Natural killer cell (primary cell): ENCODE data around the gene FMO4. TPM values are rescaled to one million over a fixed set of nuclear protein-coding genes. Genes with fewer than 3 reads are reported as not detected.

Experiments used
- ATAC-seq, 3 donors: fragments of 150-1000 bp in 2 of 3; fragments of 200-7000 bp in 1 of 3; cut with Tn5 transposase; 1 replicate in 1 of 3; 2 replicates in 2 of 3; pipeline ENCODE4 v1.10.0; 2021; ENCODE audit warnings: mild to moderate bottlenecking in 2 of 3, moderate library complexity in 2 of 3
- DNase-seq, 2 donors: peaks; one replicate each; pipeline versions ENCODE4 v3.0.0 to v3.0.0-alpha.2; 2013 to 2021; ENCODE audit warnings: mixed read lengths in 1 of 2
- H3K27ac ChIP-seq: one replicate; pipeline ENCODE4 v1.5.1; 2013; ENCODE audit warnings: mild to moderate bottlenecking, low read length
- H3K27me3 ChIP-seq: one replicate; pipeline ENCODE4 v1.6.1; 2013; ENCODE audit warnings: low read length; ENCODE audit not compliant: control insufficient read depth, insufficient read depth
- H3K36me3 ChIP-seq: one replicate; pipeline ENCODE4 v1.6.1; 2013; ENCODE audit warnings: low read length; ENCODE audit not compliant: control insufficient read depth, insufficient read depth
- H3K4me1 ChIP-seq: one replicate; pipeline ENCODE4 v1.6.1; 2013; ENCODE audit warnings: low read length; ENCODE audit not compliant: control insufficient read depth, insufficient read depth
- H3K4me3 ChIP-seq: one replicate; pipeline ENCODE4 v1.5.1; 2013; ENCODE audit warnings: low read length
- H3K9me3 ChIP-seq: one replicate; pipeline ENCODE4 v1.6.1; 2013; ENCODE audit warnings: low read length; ENCODE audit not compliant: control insufficient read depth, insufficient read depth
- H3K27ac Mint-ChIP-seq, 2 donors: one replicate each; pipeline ENCODE4 v1.8.0; 2022; ENCODE audit warnings: mild to moderate bottlenecking in 2 of 2, mixed read lengths in 2 of 2, moderate library complexity in 1 of 2
- H3K27me3 Mint-ChIP-seq, 2 donors: one replicate each; pipeline ENCODE4 v1.8.0; 2022; ENCODE audit warnings: low read depth in 2 of 2, mixed read lengths in 2 of 2
- H3K36me3 Mint-ChIP-seq: one replicate; pipeline ENCODE4 v1.8.0; 2022; ENCODE audit warnings: mixed read lengths
- H3K4me1 Mint-ChIP-seq, 2 donors: one replicate each; pipeline ENCODE4 v1.8.0; 2022; ENCODE audit warnings: mixed read lengths in 2 of 2
- H3K4me3 Mint-ChIP-seq: one replicate; pipeline ENCODE4 v1.8.0; 2022; ENCODE audit warnings: mild to moderate bottlenecking, moderate library complexity, mixed read lengths
- H3K9me3 Mint-ChIP-seq, 2 donors: one replicate each; pipeline ENCODE4 v1.8.0; 2022; ENCODE audit warnings: mixed read lengths in 2 of 2
- WGBS: methylation state at CpG from one replicate; pipeline ENCODE4 v1.1.7; 2013; ENCODE audit warnings: missing lambda C conversion rate; ENCODE audit not compliant: insufficient coverage; 5-methylcytosine and 5-hydroxymethylcytosine counted together
- intact Hi-C: fragments of 100-400 bp; cut with micrococcal nuclease; formaldehyde crosslinking; loops from one replicate; pipeline ENCODE4 v1.14.2; 2022
- total RNA-seq, 4 donors: library from RNA; stranded (reverse); fragments of 120-200 nt in 1 of 4; gene quantifications; one replicate each; pipeline versions ENCODE4 v1.2.3 to v1.2.4, GENCODE V29; 2013 to 2022
- TF ChIP-seq, protein P1 (sequence below): fragments of 200-600 bp; IDR thresholded peaks from one replicate; pipeline ENCODE4 v1.8.0; 2022; ENCODE audit warnings: antibody characterized with exemption

FMO4 gene
- total RNA-seq, 3 donors from 2014 or later (not counting 1 experiment from before 2014, with no cell fraction given), result 3.2 to 3.8 (median 3.6) TPM

DNA sequence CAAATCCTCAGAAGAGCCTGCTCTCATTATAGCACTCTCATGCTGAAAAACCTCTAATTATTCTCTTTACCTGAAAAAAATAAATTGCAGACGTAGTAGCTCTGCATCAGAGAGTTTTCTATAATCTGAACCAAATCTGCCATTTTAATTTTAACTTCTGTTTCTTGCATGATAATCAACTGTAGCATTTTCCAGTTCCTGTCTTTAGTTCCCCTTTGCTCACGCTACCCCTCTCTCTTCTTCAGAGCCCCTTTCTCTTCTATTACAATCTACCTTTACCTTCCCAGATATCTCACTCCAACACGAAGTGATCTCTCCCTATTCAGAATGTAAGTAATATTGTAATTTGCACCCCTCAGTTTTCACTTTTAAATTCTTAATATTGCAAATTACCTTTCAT is 34.3 kb upstream of the FMO4 start:
- Histone ChIP-seq H3K4me1 (no peaks in the 10 kb centered on the region), H3K27me3 (peaks cover 2% of the 10 kb centered on the region), H3K36me3 (no peaks in the 10 kb centered on the region), H3K9me3 (no peaks in the 10 kb centered on the region), H3K27ac (no peak overlapping the region), H3K4me3 (no peak overlapping the region)
- H3K27ac Mint-ChIP-seq, result no peak overlapping the region
- no peaks in the 10 kb centered on the region for H3K4me1 Mint-ChIP-seq
- DNase-seq, result no peak
- peaks cover 5 to 47% of the 10 kb centered on the region in 2 donors for H3K27me3 Mint-ChIP-seq
- WGBS, result 41% methylated on average over 3 of the region's 3 CpGs
- intact Hi-C loops, result no loop called here
- TF ChIP-seq, protein P1, sequence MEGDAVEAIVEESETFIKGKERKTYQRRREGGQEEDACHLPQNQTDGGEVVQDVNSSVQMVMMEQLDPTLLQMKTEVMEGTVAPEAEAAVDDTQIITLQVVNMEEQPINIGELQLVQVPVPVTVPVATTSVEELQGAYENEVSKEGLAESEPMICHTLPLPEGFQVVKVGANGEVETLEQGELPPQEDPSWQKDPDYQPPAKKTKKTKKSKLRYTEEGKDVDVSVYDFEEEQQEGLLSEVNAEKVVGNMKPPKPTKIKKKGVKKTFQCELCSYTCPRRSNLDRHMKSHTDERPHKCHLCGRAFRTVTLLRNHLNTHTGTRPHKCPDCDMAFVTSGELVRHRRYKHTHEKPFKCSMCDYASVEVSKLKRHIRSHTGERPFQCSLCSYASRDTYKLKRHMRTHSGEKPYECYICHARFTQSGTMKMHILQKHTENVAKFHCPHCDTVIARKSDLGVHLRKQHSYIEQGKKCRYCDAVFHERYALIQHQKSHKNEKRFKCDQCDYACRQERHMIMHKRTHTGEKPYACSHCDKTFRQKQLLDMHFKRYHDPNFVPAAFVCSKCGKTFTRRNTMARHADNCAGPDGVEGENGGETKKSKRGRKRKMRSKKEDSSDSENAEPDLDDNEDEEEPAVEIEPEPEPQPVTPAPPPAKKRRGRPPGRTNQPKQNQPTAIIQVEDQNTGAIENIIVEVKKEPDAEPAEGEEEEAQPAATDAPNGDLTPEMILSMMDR, result no peak
- no peaks in the 10 kb centered on the region for H3K36me3 Mint-ChIP-seq
- H3K9me3 Mint-ChIP-seq, result no peaks in the 10 kb centered on the region
- H3K4me3 Mint-ChIP-seq, result no peak overlapping the region
- ATAC-seq, result no peak

DNA sequence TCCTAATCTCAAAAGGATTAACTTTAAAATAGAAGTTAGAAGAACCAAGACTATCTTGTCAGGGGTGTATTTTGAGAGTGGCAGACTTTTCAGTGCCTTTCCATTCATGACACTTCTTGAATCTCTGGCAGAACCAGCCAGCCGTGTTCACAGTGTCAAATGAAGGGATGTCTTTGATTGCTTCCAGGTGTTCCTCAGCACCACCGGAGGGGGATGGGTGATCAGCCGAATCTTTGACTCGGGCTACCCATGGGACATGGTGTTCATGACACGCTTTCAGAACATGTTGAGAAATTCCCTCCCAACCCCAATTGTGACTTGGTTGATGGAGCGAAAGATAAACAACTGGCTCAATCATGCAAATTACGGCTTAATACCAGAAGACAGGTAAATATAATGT is 33.4 kb upstream of the FMO4 start:
- Mint-ChIP-seq H3K27me3 (peaks cover 5 to 44% of the 10 kb centered on the region in 2 donors), H3K4me3 (no peak overlapping the region), H3K27ac (no peak overlapping the region), H3K4me1 (no peaks in the 10 kb centered on the region), H3K36me3 (no peaks in the 10 kb centered on the region), H3K9me3 (no peaks in the 10 kb centered on the region)
- Histone ChIP-seq H3K4me3 (no peak overlapping the region), H3K36me3 (no peaks in the 10 kb centered on the region), H3K27ac (no peak overlapping the region), H3K9me3 (no peaks in the 10 kb centered on the region), H3K4me1 (no peaks in the 10 kb centered on the region), H3K27me3 (peaks cover 2% of the 10 kb centered on the region)
- intact Hi-C loops, result no loop called here
- 86% methylated on average over 7 of the region's 7 CpGs for WGBS
- ATAC-seq (no peak), DNase-seq (no peak)
- TF ChIP-seq, protein P1, result no peak

DNA sequence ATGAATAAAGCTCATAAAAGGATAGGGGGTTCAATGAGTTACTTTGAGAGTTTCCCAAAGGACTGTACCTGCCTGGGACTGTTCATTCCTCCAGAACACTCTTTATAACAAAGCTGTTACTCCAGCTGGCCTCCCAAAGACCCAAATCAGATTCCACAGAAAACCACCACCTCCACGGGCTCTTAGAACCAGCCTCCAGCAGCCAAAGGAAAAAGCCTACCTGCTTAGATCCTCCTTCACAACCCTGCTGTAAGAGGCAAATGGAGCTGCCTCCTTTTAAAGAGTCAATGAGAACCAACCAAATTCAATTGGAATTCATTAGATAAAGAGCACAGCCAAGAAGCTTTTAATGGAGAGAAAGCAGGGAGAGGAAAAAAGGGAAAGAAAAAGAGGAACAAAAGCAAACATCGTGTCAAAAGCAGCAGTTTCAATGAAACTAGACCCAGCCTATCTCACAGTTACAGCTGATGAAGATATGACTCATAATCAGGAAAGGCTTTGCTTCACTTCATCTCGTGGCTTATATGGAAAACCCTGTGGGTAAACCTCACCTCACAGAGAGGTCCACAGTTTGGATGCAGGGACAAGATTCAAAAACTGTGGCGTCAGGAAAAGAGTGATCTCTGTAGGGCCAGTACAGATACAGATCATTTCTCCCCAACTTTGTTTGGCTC is 27.8 kb upstream of the FMO4 start:
- TF ChIP-seq, protein P1, result no peak
- no peaks in the 10 kb centered on the region for H3K4me1 Mint-ChIP-seq
- H3K27me3 Mint-ChIP-seq, result peaks cover 3 to 43% of the 10 kb centered on the region in 2 donors
- no peak for ATAC-seq
- no peak for DNase-seq
- no peaks in the 10 kb centered on the region for H3K36me3 Mint-ChIP-seq
- no peaks in the 10 kb centered on the region for H3K4me1 ChIP-seq
- H3K9me3 ChIP-seq, result no peaks in the 10 kb centered on the region
- H3K27me3 ChIP-seq, result peaks cover 2% of the 10 kb centered on the region
- no peak overlapping the region for H3K4me3 ChIP-seq
- intact Hi-C loops, result no loop called here
- H3K4me3 Mint-ChIP-seq, result no peak overlapping the region
- no peaks in the 10 kb centered on the region for H3K9me3 Mint-ChIP-seq
- no peaks in the 10 kb centered on the region for H3K36me3 ChIP-seq
- 21% methylated on average over 4 of the region's 4 CpGs for WGBS
- no peak overlapping the region for H3K27ac Mint-ChIP-seq
- no peak overlapping the region for H3K27ac ChIP-seq

DNA sequence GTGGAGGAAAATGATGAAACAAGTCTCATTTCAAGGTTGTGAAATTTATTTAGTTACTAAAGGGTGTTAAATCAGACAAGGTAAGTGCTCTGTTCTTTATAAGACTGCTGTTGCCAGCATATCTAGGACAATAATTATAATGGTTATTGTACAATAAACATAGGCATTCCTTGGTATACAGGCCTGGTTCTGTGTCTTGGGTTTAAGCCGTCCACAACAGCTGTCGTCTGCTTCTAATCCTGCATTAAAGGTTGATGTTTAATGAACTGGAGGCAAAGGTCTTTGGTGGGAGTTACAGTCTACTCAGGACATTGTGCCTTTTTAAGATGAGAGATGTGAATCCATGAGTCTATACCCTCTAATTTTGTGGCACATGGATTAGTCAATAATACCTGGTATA is 23.4 kb upstream of the FMO4 start:
- no peaks in the 10 kb centered on the region for H3K4me1 ChIP-seq
- DNase-seq, result no peak
- Mint-ChIP-seq H3K27me3 (peaks cover 9 to 37% of the 10 kb centered on the region in 2 donors), H3K4me3 (no peak overlapping the region), H3K4me1 (no peaks in the 10 kb centered on the region), H3K27ac (no peak overlapping the region), H3K36me3 (no peaks in the 10 kb centered on the region), H3K9me3 (no peaks in the 10 kb centered on the region)
- no peak overlapping the region for H3K27ac ChIP-seq
- no peak for ATAC-seq
- H3K27me3 ChIP-seq, result no peaks in the 10 kb centered on the region
- no peaks in the 10 kb centered on the region for H3K36me3 ChIP-seq
- H3K9me3 ChIP-seq, result no peaks in the 10 kb centered on the region
- intact Hi-C loops, result no loop called here
- TF ChIP-seq, protein P1, result no peak
- WGBS, result 87% methylated on average over 2 of the region's 2 CpGs
- no peak overlapping the region for H3K4me3 ChIP-seq
